Neural cell (in vitro differentiated cells): ENCODE measurements around the gene FNBP1L. TPM values are rescaled to one million over a fixed set of nuclear protein-coding genes. Genes with fewer than 3 reads are reported as not detected.

ENCODE experiments used
- H2AFZ ChIP-seq: fragments of 200-600, 300-800 bp; sonication (generic), shearing (Covaris generic); 2 replicates; pipeline ENCODE4 v1.6.0; 2014; ENCODE audit warnings: low read depth, mild to moderate bottlenecking, antibody characterized with exemption, low read length, moderate library complexity
- H3F3A ChIP-seq: fragments of 200-600 bp; shearing (Covaris generic); 2 replicates; pipeline ENCODE4 v1.6.1; 2016; ENCODE audit warnings: mild to moderate bottlenecking, moderate library complexity, mixed read lengths, antibody characterized with exemption, low read length; ENCODE audit not compliant: insufficient read depth, poor library complexity, severe bottlenecking
- H3K27ac ChIP-seq: fragments of 200-600, 300-800 bp; sonication (generic), shearing (Covaris generic); 2 replicates; pipeline ENCODE4 v1.5.1; 2014; ENCODE audit warnings: mild to moderate bottlenecking, low read length, moderate library complexity
- H3K27me3 ChIP-seq: fragments of 300-800, 200-600 bp; sonication (generic), shearing (Covaris generic); 2 replicates; pipeline ENCODE4 v1.6.0; 2014; ENCODE audit warnings: mild to moderate bottlenecking, low read depth, low read length, moderate library complexity; ENCODE audit not compliant: insufficient read depth
- H3K36me3 ChIP-seq: fragments of 300-800, 200-600 bp; sonication (generic), shearing (Covaris generic); 2 replicates; pipeline ENCODE4 v1.5.1; 2014; ENCODE audit warnings: mild to moderate bottlenecking, antibody characterized with exemption, low read length, moderate library complexity; ENCODE audit not compliant: insufficient read depth
- H3K4me2 ChIP-seq: fragments of 300-800, 200-600 bp; sonication (generic), shearing (Covaris generic); 2 replicates; pipeline ENCODE4 v1.6.0; 2014; ENCODE audit warnings: mild to moderate bottlenecking, low read length
- H3K4me3 ChIP-seq: fragments of 300-800, 200-600 bp; sonication (generic), shearing (Covaris generic); 2 replicates; pipeline ENCODE4 v1.5.1; 2014; ENCODE audit warnings: mild to moderate bottlenecking, low read length, moderate library complexity
- H3K79me2 ChIP-seq: fragments of 200-600 bp; shearing (Covaris generic); replicated peaks from 2 replicates; pipeline ENCODE4 v1.6.0; 2014; ENCODE audit warnings: mild to moderate bottlenecking, low read length, moderate library complexity; ENCODE audit not compliant: insufficient read depth
- H3K9ac ChIP-seq: fragments of 300-800, 200-600 bp; sonication (generic), shearing (Covaris generic); 2 replicates; pipeline ENCODE4 v1.6.1; 2016; ENCODE audit warnings: mild to moderate bottlenecking, low read length, mixed read lengths
- H3K9me2 ChIP-seq: fragments of 200-600 bp; shearing (Covaris generic); 2 replicates; pipeline ENCODE4 v1.6.1; 2016; ENCODE audit warnings: mild to moderate bottlenecking, low read length, mixed read lengths; ENCODE audit not compliant: insufficient read depth
- H3K9me3 ChIP-seq: fragments of 200-600, 300-800 bp; sonication (generic), shearing (Covaris generic); 2 replicates; pipeline ENCODE4 v1.6.1; 2016; ENCODE audit warnings: mild to moderate bottlenecking, mixed run types, low read length, moderate library complexity, mixed read lengths
- H4K20me1 ChIP-seq: fragments of 200-600 bp; shearing (Covaris generic); 2 replicates; pipeline ENCODE4 v1.6.1; 2016; ENCODE audit warnings: mild to moderate bottlenecking, mixed run types; ENCODE audit not compliant: insufficient read depth
- CTCF ChIP-seq: fragments of 450-650 bp; IDR thresholded peaks from 2 replicates; pipeline ENCODE4 v1.5.1; 2014; ENCODE audit warnings: antibody characterized with exemption, mild to moderate bottlenecking, moderate library complexity; ENCODE audit not compliant: poor library complexity, severe bottlenecking
- EP300 ChIP-seq: fragments of 450-650 bp; conservative IDR thresholded peaks from 2 replicates; pipeline ENCODE4 v1.6.1; 2014; ENCODE audit warnings: antibody characterized with exemption, mild to moderate bottlenecking, moderate library complexity; ENCODE audit not compliant: poor library complexity, severe bottlenecking
- EZH2 ChIP-seq: fragments of 200-600, 300-800 bp; shearing (Covaris generic), sonication (generic); IDR thresholded peaks from 2 replicates; pipeline ENCODE4 v1.6.1; 2014; ENCODE audit warnings: antibody characterized with exemption, low read length, borderline replicate concordance, mild to moderate bottlenecking; ENCODE audit not compliant: insufficient read depth, poor library complexity, severe bottlenecking
- MXI1 ChIP-seq: fragments of 450-650 bp; conservative IDR thresholded peaks from 2 replicates; pipeline ENCODE4 v1.6.1; 2014; ENCODE audit warnings: antibody characterized with exemption, mild to moderate bottlenecking; ENCODE audit not compliant: poor library complexity, severe bottlenecking
- POLR2AphosphoS5 ChIP-seq: IDR thresholded peaks from 2 replicates; pipeline ENCODE4 v1.6.1; 2012
- RAD21 ChIP-seq: fragments of 450-650 bp; conservative IDR thresholded peaks from 2 replicates; pipeline ENCODE4 v1.6.1; 2014; ENCODE audit warnings: antibody characterized with exemption, mild to moderate bottlenecking, moderate library complexity
- REST ChIP-seq: IDR thresholded peaks from 2 replicates; pipeline ENCODE4 v1.6.1; 2012; ENCODE audit warnings: borderline replicate concordance
- SMC3 ChIP-seq: fragments of 450-650 bp; conservative IDR thresholded peaks from 2 replicates; pipeline ENCODE4 v1.6.1; 2014; ENCODE audit warnings: antibody characterized with exemption, mild to moderate bottlenecking, moderate library complexity; ENCODE audit not compliant: poor library complexity
- TAF1 ChIP-seq: IDR thresholded peaks from 2 replicates; pipeline ENCODE4 v1.6.1; 2012; ENCODE audit warnings: low read depth
- polyA plus RNA-seq: library from polyadenylated mRNA; depleted of rRNA; stranded (reverse); fragments of >200 nt; gene quantifications from 2 replicates; pipeline ENCODE4 v1.2.3, GENCODE V29; 2014

FNBP1L gene
- polyA plus RNA-seq, 1 donor from 2014 or later, result 1,044 TPM

GRCh38 chr1:93595743-93596142 is 147.8 kb downstream of the FNBP1L start:
- Histone ChIP-seq H3K4me2 (no peak overlapping the region), H3K27ac (no peak overlapping the region), H2AFZ (no peak overlapping the region), H4K20me1 (no peaks in the 10 kb centered on the region), H3K9me2 (no peaks in the 10 kb centered on the region), H3K27me3 (no peaks in the 10 kb centered on the region), H3K36me3 (no peaks in the 10 kb centered on the region), H3K9me3 (no peaks in the 10 kb centered on the region), H3K79me2 (no peaks in the 10 kb centered on the region), H3K4me3 (no peak overlapping the region), H3K9ac (no peak overlapping the region), H3F3A (no peaks in the 10 kb centered on the region)
- TF ChIP-seq POLR2AphosphoS5 (no peak), MXI1 (no peak), TAF1 (no peak), RAD21 (no peak), EP300 (no peak), CTCF (no peak), REST (no peak), SMC3 (no peak), EZH2 (no peak)

- no peaks in the 10 kb centered on the region for H3F3A ChIP-seq
- no peak for TF ChIP-seq POLR2AphosphoS5
- TF ChIP-seq EZH2, result no peak
- TF ChIP-seq CTCF, result no peak
- TF ChIP-seq REST, result no peak
- no peak for TF ChIP-seq RAD21
- H3K9me3 ChIP-seq, result no peaks in the 10 kb centered on the region
- H3K36me3 ChIP-seq, result no peaks in the 10 kb centered on the region
- no peak overlapping the region for H2AFZ ChIP-seq
- H3K9me2 ChIP-seq, result no peaks in the 10 kb centered on the region
- H3K9ac ChIP-seq, result no peak overlapping the region
- no peaks in the 10 kb centered on the region for H3K27me3 ChIP-seq
- H4K20me1 ChIP-seq, result no peaks in the 10 kb centered on the region
- H3K4me2 ChIP-seq, result no peak overlapping the region
- no peaks in the 10 kb centered on the region for H3K79me2 ChIP-seq
- H3K4me3 ChIP-seq, result no peak overlapping the region
- H3K27ac ChIP-seq, result no peak overlapping the region
Observed at GRCh38 chr1:93596329-93597089, 148.6 kb downstream of the FNBP1L start.
